Measurements from ENCODE around the gene ABCA7. TPM values are rescaled to one million over a fixed set of nuclear protein-coding genes. Genes with fewer than 3 reads are reported as not detected.

The ABCA7 gene
- total and polyA plus RNA-seq, 2 of the 13 experiments (the other 11 are each of a cell fraction or from before 2014, with no cell fraction given) = 4.4 to 32.4 TPM

- TF ChIP-seq, protein P1, sequence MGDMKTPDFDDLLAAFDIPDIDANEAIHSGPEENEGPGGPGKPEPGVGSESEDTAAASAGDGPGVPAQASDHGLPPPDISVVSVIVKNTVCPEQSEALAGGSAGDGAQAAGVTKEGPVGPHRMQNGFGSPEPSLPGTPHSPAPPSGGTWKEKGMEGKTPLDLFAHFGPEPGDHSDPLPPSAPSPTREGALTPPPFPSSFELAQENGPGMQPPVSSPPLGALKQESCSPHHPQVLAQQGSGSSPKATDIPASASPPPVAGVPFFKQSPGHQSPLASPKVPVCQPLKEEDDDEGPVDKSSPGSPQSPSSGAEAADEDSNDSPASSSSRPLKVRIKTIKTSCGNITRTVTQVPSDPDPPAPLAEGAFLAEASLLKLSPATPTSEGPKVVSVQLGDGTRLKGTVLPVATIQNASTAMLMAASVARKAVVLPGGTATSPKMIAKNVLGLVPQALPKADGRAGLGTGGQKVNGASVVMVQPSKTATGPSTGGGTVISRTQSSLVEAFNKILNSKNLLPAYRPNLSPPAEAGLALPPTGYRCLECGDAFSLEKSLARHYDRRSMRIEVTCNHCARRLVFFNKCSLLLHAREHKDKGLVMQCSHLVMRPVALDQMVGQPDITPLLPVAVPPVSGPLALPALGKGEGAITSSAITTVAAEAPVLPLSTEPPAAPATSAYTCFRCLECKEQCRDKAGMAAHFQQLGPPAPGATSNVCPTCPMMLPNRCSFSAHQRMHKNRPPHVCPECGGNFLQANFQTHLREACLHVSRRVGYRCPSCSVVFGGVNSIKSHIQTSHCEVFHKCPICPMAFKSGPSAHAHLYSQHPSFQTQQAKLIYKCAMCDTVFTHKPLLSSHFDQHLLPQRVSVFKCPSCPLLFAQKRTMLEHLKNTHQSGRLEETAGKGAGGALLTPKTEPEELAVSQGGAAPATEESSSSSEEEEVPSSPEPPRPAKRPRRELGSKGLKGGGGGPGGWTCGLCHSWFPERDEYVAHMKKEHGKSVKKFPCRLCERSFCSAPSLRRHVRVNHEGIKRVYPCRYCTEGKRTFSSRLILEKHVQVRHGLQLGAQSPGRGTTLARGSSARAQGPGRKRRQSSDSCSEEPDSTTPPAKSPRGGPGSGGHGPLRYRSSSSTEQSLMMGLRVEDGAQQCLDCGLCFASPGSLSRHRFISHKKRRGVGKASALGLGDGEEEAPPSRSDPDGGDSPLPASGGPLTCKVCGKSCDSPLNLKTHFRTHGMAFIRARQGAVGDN (CRISPR knock-in tag; IDR thresholded peaks at IDR 0.05) = 0 out of 2 replicates have a peak, but pooled peaks have one; percentile 15
- TF ChIP-seq CREB3 (CRISPR knock-in tag; IDR thresholded peaks at IDR 0.05) (no peak), ZNF570 (CRISPR knock-in tag; IDR thresholded peaks at IDR 0.05; ENCODE audit: borderline replicate concordance) (no peak), ZNF83 (CRISPR knock-in tag; IDR thresholded peaks at IDR 0.05; ENCODE audit: borderline replicate concordance) (no peak), ZNF10 (CRISPR knock-in tag; IDR thresholded peaks at IDR 0.05; ENCODE audit: borderline replicate concordance, low read depth) (no peak), HNRNPK (IDR thresholded peaks at IDR 0.05; ENCODE audit: low read depth, low read length, poor library complexity, severe bottlenecking) (peak; percentile 43), CBX5 (CRISPR knock-in tag; IDR thresholded peaks at IDR 0.05; ENCODE audit: borderline replicate concordance) (no peak), GFI1 (CRISPR knock-in tag; IDR thresholded peaks at IDR 0.05; ENCODE audit: borderline replicate concordance) (no peak)
- TF ChIP-seq, protein P2, sequence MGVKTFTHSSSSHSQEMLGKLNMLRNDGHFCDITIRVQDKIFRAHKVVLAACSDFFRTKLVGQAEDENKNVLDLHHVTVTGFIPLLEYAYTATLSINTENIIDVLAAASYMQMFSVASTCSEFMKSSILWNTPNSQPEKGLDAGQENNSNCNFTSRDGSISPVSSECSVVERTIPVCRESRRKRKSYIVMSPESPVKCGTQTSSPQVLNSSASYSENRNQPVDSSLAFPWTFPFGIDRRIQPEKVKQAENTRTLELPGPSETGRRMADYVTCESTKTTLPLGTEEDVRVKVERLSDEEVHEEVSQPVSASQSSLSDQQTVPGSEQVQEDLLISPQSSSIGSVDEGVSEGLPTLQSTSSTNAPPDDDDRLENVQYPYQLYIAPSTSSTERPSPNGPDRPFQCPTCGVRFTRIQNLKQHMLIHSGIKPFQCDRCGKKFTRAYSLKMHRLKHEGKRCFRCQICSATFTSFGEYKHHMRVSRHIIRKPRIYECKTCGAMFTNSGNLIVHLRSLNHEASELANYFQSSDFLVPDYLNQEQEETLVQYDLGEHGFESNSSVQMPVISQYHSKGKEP (CRISPR knock-in tag; IDR thresholded peaks at IDR 0.05) = no peak
These were observed 9.2 kb downstream of the ABCA7 start (continued) for GRCh38 chr19:1049106-1049505.

Data from HepG2 (cell line).